Testis (tissue), 2 donors: Measurements from ENCODE around the gene NLRC5.

ENCODE experiments used
- CTCF ChIP-seq, 3 experiments: fragments of 450-650 bp in 2 of 3; fragments of 200-600 bp in 1 of 3; sonication (generic) in 1 of 3; IDR thresholded peaks; one replicate each; pipeline ENCODE4 v1.5.1; 2016 to 2019; ENCODE audit warnings: antibody characterized with exemption in 3 of 3, mild to moderate bottlenecking in 2 of 3, moderate library complexity in 1 of 3
- POLR2A ChIP-seq: fragments of 450-650 bp; IDR thresholded peaks from one replicate; pipeline ENCODE4 v1.6.1; 2017; ENCODE audit warnings: antibody characterized with exemption, mild to moderate bottlenecking, moderate library complexity

GRCh38 chr16:56974549-56975300 is 14.6 kb upstream of the NLRC5 start:
- TF ChIP-seq CTCF (IDR thresholded peaks at IDR 0.05), result no peak
- no peak for TF ChIP-seq POLR2A
